Psoas muscle (tissue), 8 donors: ENCODE measurements around the gene NFIB. TPM values are rescaled to one million over a fixed set of nuclear protein-coding genes. Genes with fewer than 3 reads are reported as not detected.

Experiments
- ATAC-seq, 4 donors: fragments of 200-7000 bp; cut with Tn5 transposase; one replicate each; pipeline ENCODE4 v1.9.1; 2020; ENCODE audit warnings: moderate library complexity in 3 of 4, mild to moderate bottlenecking in 2 of 4
- DNase-seq, 2 donors: peaks; one replicate each; pipeline ENCODE4 v3.0.0-alpha.2; 2020
- H3K27ac ChIP-seq: fragments of 200-600 bp; one replicate; pipeline ENCODE4 v1.8.0; 2022
- H3K27me3 ChIP-seq, 3 donors: fragments of 200-600 bp in 1 of 3; one replicate each; pipeline versions ENCODE4 v1.6.1 to v1.8.0; 2013 to 2022; ENCODE audit warnings: low read length in 2 of 3, mild to moderate bottlenecking in 2 of 3, moderate library complexity in 1 of 3; ENCODE audit not compliant: insufficient read depth in 3 of 3
- H3K36me3 ChIP-seq, 2 donors: fragments of 200-600 bp in 1 of 2; one replicate each; pipeline versions ENCODE4 v1.6.1 to v1.8.0; 2013 to 2022; ENCODE audit warnings: low read depth in 1 of 2, mild to moderate bottlenecking in 1 of 2, moderate library complexity in 1 of 2; ENCODE audit not compliant: insufficient read depth in 1 of 2
- H3K4me1 ChIP-seq: fragments of 200-600 bp; one replicate; pipeline ENCODE4 v1.8.0; 2022
- H3K4me3 ChIP-seq: fragments of 200-600 bp; one replicate; pipeline ENCODE4 v1.8.0; 2022; ENCODE audit warnings: mild to moderate bottlenecking
- H3K9me3 ChIP-seq: fragments of 200-600 bp; one replicate; pipeline ENCODE4 v1.8.0; 2022
- WGBS, 3 donors: extraction: QIAGEN DNeasy Blood & Tissue Kit; methylation state at CpG; one replicate each; pipeline versions ENCODE4 v1.1.6 to v1.1.7; 2013; 5-methylcytosine and 5-hydroxymethylcytosine counted together
- intact Hi-C, 2 donors: fragments of 100-400 bp; cut with DNase I; formaldehyde crosslinking; loops; one replicate each; pipeline versions ENCODE4 v1.11.0 to v1.14.2; 2022
- polyA plus RNA-seq, 3 donors: library from polyadenylated mRNA; stranded (reverse); fragments of 200-250 nt; gene quantifications; one replicate each; pipeline ENCODE4 v1.2.3, GENCODE V29; 2013
- total RNA-seq, 4 donors: library from RNA; stranded (reverse); fragmentation: NEBNext Ultra II Directional in 2 of 4; extraction: Animal tissue kit (Norgen Biotek cat#: 25700) in 2 of 4; gene quantifications; one replicate each; pipeline versions ENCODE4 v1.2.1 to v1.2.4, GENCODE V29; 2021 to 2023
- TF ChIP-seq, protein P1 (sequence below): fragments of 200-600 bp; IDR thresholded peaks from one replicate; pipeline ENCODE4 v1.8.0; 2022; ENCODE audit warnings: antibody characterized with exemption
- donor health status: healthy with polysubstance abuse.
- donor health status: DM: no; HTN: no; CAD: no; lungs with moderate emphysema.
- donor health status: Bipolar disorder and iron deficiency.
- donor health status: healthy.
- donor health status: DM: yes; HTN: yes; CAD: no.
- donor health status: DM: no; HTN: no; CAD: no.
- donor health status: DM: no; HTN: no; CAD: no.
- donor health status: DM: yes; HTN: yes; CAD: no.

Gene NFIB
- total and polyA plus RNA-seq, 7 donors, result 5.8 to 65.1 (median 35.0) TPM

DNA sequence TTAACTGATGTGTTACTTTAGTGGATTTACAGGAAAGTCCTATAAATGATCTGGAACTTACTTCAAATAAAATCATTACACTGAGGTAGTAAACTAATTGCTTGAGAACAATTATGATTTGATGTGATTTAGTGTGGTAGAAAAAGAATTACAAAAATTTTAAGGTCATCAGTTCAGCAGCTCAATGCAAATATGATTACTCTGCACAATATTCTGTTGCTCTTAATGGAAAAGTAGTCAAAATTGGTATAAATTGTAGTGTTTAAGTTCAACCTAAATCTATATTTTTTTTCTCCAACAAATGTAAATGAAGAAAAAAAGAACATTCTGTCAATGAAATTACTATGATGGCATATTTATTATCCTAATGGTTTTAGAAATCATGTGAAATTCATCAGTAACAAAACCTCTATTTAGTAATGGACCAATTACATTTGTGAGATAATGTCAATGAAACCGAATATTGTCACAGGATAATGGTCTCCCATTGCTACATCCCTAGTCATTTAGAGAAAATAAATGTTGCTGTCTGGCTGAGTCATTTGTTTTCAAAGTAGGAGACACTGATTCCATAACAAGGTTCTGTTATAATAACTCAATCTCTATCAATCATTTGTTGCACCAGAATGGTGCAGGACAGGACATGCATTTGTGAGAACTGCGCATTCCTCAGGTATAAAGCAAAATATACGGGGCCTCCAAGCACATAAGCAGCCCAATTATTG, 177.1 kb downstream of the NFIB start:
- H3K27ac ChIP-seq, result no peak overlapping the region
- H3K27me3 ChIP-seq, result no peaks in the 10 kb centered on the region
- no peaks in the 10 kb centered on the region for H3K9me3 ChIP-seq
- TF ChIP-seq, protein P1, sequence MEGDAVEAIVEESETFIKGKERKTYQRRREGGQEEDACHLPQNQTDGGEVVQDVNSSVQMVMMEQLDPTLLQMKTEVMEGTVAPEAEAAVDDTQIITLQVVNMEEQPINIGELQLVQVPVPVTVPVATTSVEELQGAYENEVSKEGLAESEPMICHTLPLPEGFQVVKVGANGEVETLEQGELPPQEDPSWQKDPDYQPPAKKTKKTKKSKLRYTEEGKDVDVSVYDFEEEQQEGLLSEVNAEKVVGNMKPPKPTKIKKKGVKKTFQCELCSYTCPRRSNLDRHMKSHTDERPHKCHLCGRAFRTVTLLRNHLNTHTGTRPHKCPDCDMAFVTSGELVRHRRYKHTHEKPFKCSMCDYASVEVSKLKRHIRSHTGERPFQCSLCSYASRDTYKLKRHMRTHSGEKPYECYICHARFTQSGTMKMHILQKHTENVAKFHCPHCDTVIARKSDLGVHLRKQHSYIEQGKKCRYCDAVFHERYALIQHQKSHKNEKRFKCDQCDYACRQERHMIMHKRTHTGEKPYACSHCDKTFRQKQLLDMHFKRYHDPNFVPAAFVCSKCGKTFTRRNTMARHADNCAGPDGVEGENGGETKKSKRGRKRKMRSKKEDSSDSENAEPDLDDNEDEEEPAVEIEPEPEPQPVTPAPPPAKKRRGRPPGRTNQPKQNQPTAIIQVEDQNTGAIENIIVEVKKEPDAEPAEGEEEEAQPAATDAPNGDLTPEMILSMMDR, result no peak
- 82 to 86% (median 86%) methylated on average over 3 of the region's 3 CpGs for WGBS, 3 donors
- no peak overlapping the region for H3K4me3 ChIP-seq
- intact Hi-C loops, result no loop called here
- no peak for DNase-seq
- peaks cover 5% of the 10 kb centered on the region for H3K4me1 ChIP-seq
- peak; percentile 42 to 82 (median 60) for ATAC-seq
- H3K36me3 ChIP-seq, result peaks cover 0 to 6% of the 10 kb centered on the region in 2 donors

DNA sequence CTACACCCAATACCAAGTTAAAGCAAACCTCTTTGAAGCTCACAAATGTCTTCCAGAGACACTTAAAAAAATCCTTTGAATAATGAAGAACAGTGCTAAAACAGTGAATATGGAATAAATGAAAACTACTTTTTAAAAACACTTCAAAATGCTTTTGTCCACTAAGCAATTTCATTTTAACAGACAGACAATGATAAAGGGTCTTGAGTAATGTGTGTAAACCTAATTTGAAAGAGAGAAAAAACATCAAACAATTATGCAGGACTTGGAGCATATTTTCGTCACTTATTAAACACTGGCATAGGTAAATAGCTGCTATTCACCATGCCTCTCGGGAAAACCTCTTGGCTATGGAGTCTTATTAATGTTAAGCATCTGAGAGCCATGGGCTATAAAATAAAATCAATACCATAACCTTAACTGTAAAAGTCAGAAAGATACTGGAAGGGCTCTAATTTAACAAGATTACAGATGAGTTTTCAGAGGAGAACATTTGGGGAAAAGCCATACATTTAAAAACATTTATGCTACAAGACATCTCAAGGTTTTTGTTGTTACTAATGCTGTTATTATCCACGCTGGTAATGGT, 177.8 kb downstream of the NFIB start:
- peaks cover 0 to 13% of the 10 kb centered on the region in 2 donors for H3K36me3 ChIP-seq
- no peak for ATAC-seq
- WGBS, 3 donors, result 85 to 89% (median 86%) methylated on average over 3 of the region's 3 CpGs

DNA sequence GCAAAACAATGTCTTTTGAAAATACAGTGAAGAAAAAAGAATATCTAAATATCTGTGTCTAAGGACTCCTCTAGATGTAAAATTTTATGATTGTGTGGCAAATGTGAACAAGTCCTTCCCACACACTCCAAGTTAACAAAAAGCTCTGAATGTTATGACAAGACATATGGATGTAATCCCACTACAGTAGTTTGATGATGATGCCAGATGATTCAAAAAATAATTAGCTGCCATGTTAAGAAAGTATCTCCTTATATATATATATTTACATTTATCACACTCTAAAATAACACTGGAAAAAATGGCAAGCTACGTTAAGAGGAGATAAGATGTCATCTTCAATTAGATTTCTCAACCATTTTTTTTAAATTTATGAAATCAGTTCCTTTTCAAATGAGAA, 178.5 kb downstream of the NFIB start:
- intact Hi-C loops, result no loop called here
- Histone ChIP-seq H3K27me3 (no peaks in the 10 kb centered on the region), H3K27ac (no peak overlapping the region), H3K36me3 (peaks cover 0 to 15% of the 10 kb centered on the region in 2 donors), H3K4me1 (peaks cover 5% of the 10 kb centered on the region), H3K9me3 (no peaks in the 10 kb centered on the region), H3K4me3 (no peak overlapping the region)
- TF ChIP-seq, protein P1, result no peak
- 85 to 92% (median 86%) methylated on average over 1 of the region's 1 CpG for WGBS, 3 donors
- DNase-seq, result no peak
- no peak for ATAC-seq

More for the DNA sequence above, 177.8 kb downstream of the NFIB start:
- peaks cover 5% of the 10 kb centered on the region for H3K4me1 ChIP-seq
- H3K9me3 ChIP-seq, result no peaks in the 10 kb centered on the region
- H3K27me3 ChIP-seq, result no peaks in the 10 kb centered on the region
- TF ChIP-seq, protein P1, result no peak
- no peak overlapping the region for H3K27ac ChIP-seq
- DNase-seq, result no peak
- H3K4me3 ChIP-seq, result no peak overlapping the region
- intact Hi-C loops, result no loop called here

- Histone ChIP-seq H3K4me3 (no peak overlapping the region), H3K9me3 (no peaks in the 10 kb centered on the region), H3K27ac (no peak overlapping the region), H3K36me3 (peaks cover 0 to 15% of the 10 kb centered on the region in 2 donors), H3K4me1 (peaks cover 5% of the 10 kb centered on the region), H3K27me3 (no peaks in the 10 kb centered on the region)
- no peak for ATAC-seq
- TF ChIP-seq, protein P1, result no peak
- intact Hi-C loops, result no loop called here
- no peak for DNase-seq
Observed at GRCh38 chr9:14133394-14133793, 180.5 kb downstream of the NFIB start.
